Breast epithelium (tissue), 3 donors: ENCODE data around the gene GET4.

ENCODE experiments used
- POLR2A ChIP-seq: fragments of 450-650 bp; IDR thresholded peaks from one replicate; pipeline ENCODE4 v1.6.1; 2016; ENCODE audit warnings: antibody characterized with exemption, mild to moderate bottlenecking, moderate library complexity
- TF ChIP-seq, protein P1 (sequence below), 3 donors: fragments of 450-650 bp; IDR thresholded peaks; one replicate each; pipeline ENCODE4 v1.5.1; 2016 to 2017; ENCODE audit warnings: antibody characterized with exemption in 3 of 3, mild to moderate bottlenecking in 3 of 3, moderate library complexity in 3 of 3

DNA sequence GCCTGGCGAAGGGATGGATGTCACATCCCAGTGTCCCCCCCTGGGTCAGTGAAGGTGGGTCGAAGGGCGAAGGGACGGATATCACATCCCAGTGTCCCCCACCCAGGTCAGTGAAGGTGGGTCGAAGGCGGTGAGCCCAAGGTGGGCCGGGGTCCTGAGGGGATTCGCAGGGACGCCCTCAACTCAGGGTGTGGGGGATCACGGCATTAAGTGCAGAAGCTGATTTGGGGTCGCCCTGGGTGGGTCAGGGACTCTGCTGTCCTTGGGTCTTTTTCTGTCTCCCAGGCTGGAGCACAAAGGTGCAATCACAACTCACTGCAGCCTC is 56.3 kb downstream of the GET4 start:
- TF ChIP-seq, protein P1, sequence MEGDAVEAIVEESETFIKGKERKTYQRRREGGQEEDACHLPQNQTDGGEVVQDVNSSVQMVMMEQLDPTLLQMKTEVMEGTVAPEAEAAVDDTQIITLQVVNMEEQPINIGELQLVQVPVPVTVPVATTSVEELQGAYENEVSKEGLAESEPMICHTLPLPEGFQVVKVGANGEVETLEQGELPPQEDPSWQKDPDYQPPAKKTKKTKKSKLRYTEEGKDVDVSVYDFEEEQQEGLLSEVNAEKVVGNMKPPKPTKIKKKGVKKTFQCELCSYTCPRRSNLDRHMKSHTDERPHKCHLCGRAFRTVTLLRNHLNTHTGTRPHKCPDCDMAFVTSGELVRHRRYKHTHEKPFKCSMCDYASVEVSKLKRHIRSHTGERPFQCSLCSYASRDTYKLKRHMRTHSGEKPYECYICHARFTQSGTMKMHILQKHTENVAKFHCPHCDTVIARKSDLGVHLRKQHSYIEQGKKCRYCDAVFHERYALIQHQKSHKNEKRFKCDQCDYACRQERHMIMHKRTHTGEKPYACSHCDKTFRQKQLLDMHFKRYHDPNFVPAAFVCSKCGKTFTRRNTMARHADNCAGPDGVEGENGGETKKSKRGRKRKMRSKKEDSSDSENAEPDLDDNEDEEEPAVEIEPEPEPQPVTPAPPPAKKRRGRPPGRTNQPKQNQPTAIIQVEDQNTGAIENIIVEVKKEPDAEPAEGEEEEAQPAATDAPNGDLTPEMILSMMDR (IDR thresholded peaks at IDR 0.05): no peak
- no peak for TF ChIP-seq POLR2A
